ENCODE measurements around the gene TBL1X. TPM values are rescaled to one million over a fixed set of nuclear protein-coding genes. Genes with fewer than 3 reads are reported as not detected.
A peak's percentile ranks its signal among the peaks of the same experiment; 100 is the strongest.

The TBL1X gene
- total RNA-seq, 1 donor from 2014 or later = 26.4 TPM

DNA sequence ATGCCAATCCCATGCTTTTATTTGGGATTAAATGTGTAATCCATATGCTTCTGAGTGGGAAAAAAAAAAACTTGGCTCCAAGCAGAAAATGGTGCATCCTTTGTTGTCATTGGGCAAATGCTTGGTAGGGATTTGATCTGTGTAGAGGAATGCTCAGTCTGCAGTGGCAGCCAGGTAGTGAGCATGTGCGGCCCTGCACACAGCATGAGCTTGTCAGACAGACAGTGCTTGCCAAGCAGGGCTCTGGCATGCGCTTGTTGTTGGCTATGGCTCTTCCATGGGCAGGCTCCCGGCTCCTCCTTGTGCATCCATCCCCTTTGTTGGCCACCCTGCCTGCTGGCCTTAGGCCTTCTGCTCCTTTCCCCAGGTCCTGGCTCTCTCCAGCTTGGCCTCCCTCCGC lies 170.5 kb downstream of the TBL1X start:
- no peaks in the 10 kb centered on the region for H3K27me3 ChIP-seq (ENCODE audit: insufficient read depth, low read length)
- no peak overlapping the region for H3K4me2 ChIP-seq (ENCODE audit: low read length)
- Mint-ChIP-seq H3K27ac (ENCODE audit: unreplicated experiment) (no peak overlapping the region), H3K27me3 (ENCODE audit: low read depth, unreplicated experiment) (no peaks in the 10 kb centered on the region), H3K4me3 (ENCODE audit: unreplicated experiment) (no peak overlapping the region), H3K9me3 (ENCODE audit: unreplicated experiment) (no peaks in the 10 kb centered on the region), H3K4me1 (ENCODE audit: low read depth, unreplicated experiment) (peaks cover 6% of the 10 kb centered on the region), H3K36me3 (ENCODE audit: low read depth, unreplicated experiment) (no peaks in the 10 kb centered on the region)
- no peaks in the 10 kb centered on the region for H3K79me2 ChIP-seq (ENCODE audit: insufficient read depth, low read length)
- H3K9me3 ChIP-seq (ENCODE audit: insufficient read depth, low read depth, low read length) = no peaks in the 10 kb centered on the region
- no peak for TF ChIP-seq EZH2 (IDR thresholded peaks at IDR 0.05; ENCODE audit: insufficient read depth, low read length)
- TF ChIP-seq, protein P1, sequence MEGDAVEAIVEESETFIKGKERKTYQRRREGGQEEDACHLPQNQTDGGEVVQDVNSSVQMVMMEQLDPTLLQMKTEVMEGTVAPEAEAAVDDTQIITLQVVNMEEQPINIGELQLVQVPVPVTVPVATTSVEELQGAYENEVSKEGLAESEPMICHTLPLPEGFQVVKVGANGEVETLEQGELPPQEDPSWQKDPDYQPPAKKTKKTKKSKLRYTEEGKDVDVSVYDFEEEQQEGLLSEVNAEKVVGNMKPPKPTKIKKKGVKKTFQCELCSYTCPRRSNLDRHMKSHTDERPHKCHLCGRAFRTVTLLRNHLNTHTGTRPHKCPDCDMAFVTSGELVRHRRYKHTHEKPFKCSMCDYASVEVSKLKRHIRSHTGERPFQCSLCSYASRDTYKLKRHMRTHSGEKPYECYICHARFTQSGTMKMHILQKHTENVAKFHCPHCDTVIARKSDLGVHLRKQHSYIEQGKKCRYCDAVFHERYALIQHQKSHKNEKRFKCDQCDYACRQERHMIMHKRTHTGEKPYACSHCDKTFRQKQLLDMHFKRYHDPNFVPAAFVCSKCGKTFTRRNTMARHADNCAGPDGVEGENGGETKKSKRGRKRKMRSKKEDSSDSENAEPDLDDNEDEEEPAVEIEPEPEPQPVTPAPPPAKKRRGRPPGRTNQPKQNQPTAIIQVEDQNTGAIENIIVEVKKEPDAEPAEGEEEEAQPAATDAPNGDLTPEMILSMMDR (IDR thresholded peaks at IDR 0.05; ENCODE audit: insufficient read depth, low read depth, low read length) = no peak
- H3K4me1 ChIP-seq (ENCODE audit: insufficient read depth, low read length) = no peaks in the 10 kb centered on the region
- FAIRE-seq = no peak
- no peak overlapping the region for H3K4me3 ChIP-seq (ENCODE audit: insufficient read depth, low read depth, low read length)
- H3K36me3 ChIP-seq (ENCODE audit: insufficient read depth, low read length) = no peaks in the 10 kb centered on the region
- H2AFZ ChIP-seq (ENCODE audit: low read depth, low read length) = no peak overlapping the region
- no peak overlapping the region for H3K27ac ChIP-seq (ENCODE audit: low read depth, low read length)
- H3K9ac ChIP-seq (ENCODE audit: low read length) = no peak overlapping the region
- DNase-seq (ENCODE audit: low read depth) = no peak
- H4K20me1 ChIP-seq (ENCODE audit: insufficient read depth, low read length) = no peaks in the 10 kb centered on the region

DNA sequence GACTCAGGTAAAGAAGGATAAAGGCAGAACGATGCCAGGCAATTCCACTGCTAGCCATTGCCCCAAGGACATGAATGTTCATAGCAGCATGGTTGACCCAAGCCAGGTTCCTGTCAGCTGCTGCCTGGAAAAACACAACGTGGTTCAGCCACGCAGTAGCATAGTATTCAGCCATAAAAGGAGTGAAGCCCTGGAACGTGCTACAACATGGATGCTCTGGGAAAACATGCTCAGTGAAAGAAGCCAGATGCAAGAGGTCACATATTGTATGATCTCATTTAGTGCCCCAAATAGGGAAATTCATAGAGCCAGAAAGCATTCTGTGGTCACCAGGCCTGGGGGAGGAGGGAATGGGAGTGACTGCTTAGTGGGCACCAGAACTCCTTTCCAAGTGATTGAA lies 170.9 kb downstream of the TBL1X start:
- Histone ChIP-seq H3K27me3 (ENCODE audit: insufficient read depth, low read length) (no peaks in the 10 kb centered on the region), H3K9ac (ENCODE audit: low read length) (no peak overlapping the region), H3K27ac (ENCODE audit: low read depth, low read length) (no peak overlapping the region), H3K79me2 (ENCODE audit: insufficient read depth, low read length) (no peaks in the 10 kb centered on the region), H2AFZ (ENCODE audit: low read depth, low read length) (no peak overlapping the region), H4K20me1 (ENCODE audit: insufficient read depth, low read length) (no peaks in the 10 kb centered on the region), H3K4me2 (ENCODE audit: low read length) (no peak overlapping the region), H3K36me3 (ENCODE audit: insufficient read depth, low read length) (no peaks in the 10 kb centered on the region), H3K4me1 (ENCODE audit: insufficient read depth, low read length) (no peaks in the 10 kb centered on the region), H3K4me3 (ENCODE audit: insufficient read depth, low read depth, low read length) (no peak overlapping the region), H3K9me3 (ENCODE audit: insufficient read depth, low read depth, low read length) (no peaks in the 10 kb centered on the region)
- Mint-ChIP-seq H3K4me3 (ENCODE audit: unreplicated experiment) (no peak overlapping the region), H3K27me3 (ENCODE audit: low read depth, unreplicated experiment) (no peaks in the 10 kb centered on the region), H3K4me1 (ENCODE audit: low read depth, unreplicated experiment) (peaks cover 6% of the 10 kb centered on the region), H3K36me3 (ENCODE audit: low read depth, unreplicated experiment) (no peaks in the 10 kb centered on the region), H3K27ac (ENCODE audit: unreplicated experiment) (no peak overlapping the region), H3K9me3 (ENCODE audit: unreplicated experiment) (no peaks in the 10 kb centered on the region)
- DNase-seq (ENCODE audit: low read depth) = no peak
- FAIRE-seq = peak; percentile 54
- TF ChIP-seq, protein P1 (IDR thresholded peaks at IDR 0.05; ENCODE audit: insufficient read depth, low read depth, low read length) = no peak
- no peak for TF ChIP-seq EZH2 (IDR thresholded peaks at IDR 0.05; ENCODE audit: insufficient read depth, low read length)

DNA sequence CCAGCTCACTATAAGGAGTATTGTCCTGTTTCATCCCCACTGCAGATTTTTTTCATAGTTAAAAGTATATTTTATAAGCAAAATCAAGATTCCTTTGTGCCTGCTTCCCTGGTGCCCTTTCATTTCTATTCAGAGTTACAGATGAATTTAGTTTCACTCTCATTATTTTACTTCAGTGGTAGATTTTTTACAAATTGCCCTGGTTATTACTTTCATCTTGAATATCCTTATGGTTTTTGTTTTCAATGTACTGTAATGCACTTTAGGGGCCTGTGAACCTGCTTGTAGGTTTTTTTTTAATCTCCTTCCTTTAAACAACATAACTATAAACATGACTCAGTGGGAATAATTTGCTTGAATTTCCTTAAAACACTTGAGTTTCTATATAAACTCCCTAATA lies 174.0 kb downstream of the TBL1X start:
- no peaks in the 10 kb centered on the region for H3K27me3 Mint-ChIP-seq (ENCODE audit: low read depth, unreplicated experiment)
- H2AFZ ChIP-seq (ENCODE audit: low read depth, low read length) = no peak overlapping the region
- DNase-seq (ENCODE audit: low read depth) (no peak), FAIRE-seq (no peak)
- no peaks in the 10 kb centered on the region for H3K27me3 ChIP-seq (ENCODE audit: insufficient read depth, low read length)
- no peak overlapping the region for H3K9ac ChIP-seq (ENCODE audit: low read length)
- no peaks in the 10 kb centered on the region for H3K4me1 ChIP-seq (ENCODE audit: insufficient read depth, low read length)
- no peaks in the 10 kb centered on the region for H3K79me2 ChIP-seq (ENCODE audit: insufficient read depth, low read length)
- no peak overlapping the region for H3K27ac Mint-ChIP-seq (ENCODE audit: unreplicated experiment)
- H3K9me3 Mint-ChIP-seq (ENCODE audit: unreplicated experiment) = no peaks in the 10 kb centered on the region
- no peaks in the 10 kb centered on the region for H4K20me1 ChIP-seq (ENCODE audit: insufficient read depth, low read length)
- H3K27ac ChIP-seq (ENCODE audit: low read depth, low read length) = no peak overlapping the region
- H3K36me3 Mint-ChIP-seq (ENCODE audit: low read depth, unreplicated experiment) = peaks cover 3% of the 10 kb centered on the region
- no peak overlapping the region for H3K4me2 ChIP-seq (ENCODE audit: low read length)
- no peak overlapping the region for H3K4me3 ChIP-seq (ENCODE audit: insufficient read depth, low read depth, low read length)
- TF ChIP-seq, protein P1 (IDR thresholded peaks at IDR 0.05; ENCODE audit: insufficient read depth, low read depth, low read length) = no peak
- TF ChIP-seq EZH2 (IDR thresholded peaks at IDR 0.05; ENCODE audit: insufficient read depth, low read length) = no peak
- H3K4me1 Mint-ChIP-seq (ENCODE audit: low read depth, unreplicated experiment) = peaks cover 8% of the 10 kb centered on the region
- H3K9me3 ChIP-seq (ENCODE audit: insufficient read depth, low read depth, low read length) = no peaks in the 10 kb centered on the region
- no peak overlapping the region for H3K4me3 Mint-ChIP-seq (ENCODE audit: unreplicated experiment)
- H3K36me3 ChIP-seq (ENCODE audit: insufficient read depth, low read length) = no peaks in the 10 kb centered on the region

Data from astrocyte (in vitro differentiated cells and primary cell).